ENCODE results near the gene CNGA2. TPM values are rescaled to one million over a fixed set of nuclear protein-coding genes. Genes with fewer than 3 reads are reported as not detected.

CNGA2 gene
- total and polyA plus RNA-seq, 2 donors (not counting 3 experiments of a cell fraction or from before 2014, with no cell fraction given): not detected

GRCh38 chrX:151736685-151737084 lies 2.1 kb downstream of the CNGA2 start:
- H3K9me3 ChIP-seq (replicated peaks; ENCODE audit: control insufficient read depth, insufficient read depth, low read length): no peaks in the 10 kb centered on the region
- dilution Hi-C loops (cut with MboI; ENCODE audit: extremely low pct_ligation_motif_present, low sequenced_read_pairs): no loop called here
- no peaks in the 10 kb centered on the region for H3K9me1 ChIP-seq (replicated peaks; ENCODE audit: control insufficient read depth, extremely low read depth, insufficient read depth, low read length)
- DNase-seq (ENCODE audit: low read depth, low spot score): no peak
- no peaks in the 10 kb centered on the region for H3K4me1 ChIP-seq (ENCODE audit: control insufficient read depth, extremely low read depth, insufficient read depth, low read length)
- H3K27me3 ChIP-seq (ENCODE audit: control insufficient read depth in 2 of 2, insufficient read depth in 2 of 2, low read length in 2 of 2): no peaks in the 10 kb centered on the region
- no peak overlapping the region for H3K4me3 ChIP-seq (replicated peaks in 1 of 3; ENCODE audit: insufficient read depth in 1 of 3, low read depth in 1 of 3, low read length in 3 of 3)
- ChIA-PET CTCF (no interaction called here), POLR2A (no interaction called here)
- FAIRE-seq: no peak
- H3K9ac ChIP-seq (replicated peaks; ENCODE audit: extremely low read depth, insufficient read depth, low read length): no peak overlapping the region
- no peaks in the 10 kb centered on the region for H4K20me1 ChIP-seq (replicated peaks; ENCODE audit: control insufficient read depth, extremely low read depth, insufficient read depth, low read length)
- no peak overlapping the region for H3K27ac ChIP-seq (ENCODE audit: insufficient read depth, low read depth, low read length)
- H2AFZ ChIP-seq (ENCODE audit: low read depth, low read length): no peak overlapping the region
- no peaks in the 10 kb centered on the region for H3K36me3 ChIP-seq (ENCODE audit: control insufficient read depth in 2 of 2, extremely low read depth in 1 of 2, insufficient read depth in 2 of 2, low read length in 2 of 2)
- H3K79me2 ChIP-seq (ENCODE audit: control insufficient read depth, insufficient read depth, low read length): no peaks in the 10 kb centered on the region
- no peak overlapping the region for H3K4me2 ChIP-seq (ENCODE audit: insufficient read depth, low read length)
- no peak for TF ChIP-seq FOS (IDR thresholded peaks at IDR 0.05; ENCODE audit: borderline replicate concordance, insufficient read depth, low read length)
- TF ChIP-seq CTCF (IDR thresholded peaks at IDR 0.05; ENCODE audit: extremely low read depth in 1 of 2, insufficient read depth in 1 of 2, low read depth in 1 of 2, low read length in 2 of 2): no peak
- no peak for TF ChIP-seq EZH2 (IDR thresholded peaks at IDR 0.05; ENCODE audit: borderline replicate concordance, low read depth, low read length, severe bottlenecking)
- no peak for TF ChIP-seq JUN (IDR thresholded peaks at IDR 0.05; ENCODE audit: borderline replicate concordance, insufficient read depth, insufficient read length, low read depth)
- TF ChIP-seq GATA2 (IDR thresholded peaks at IDR 0.05; ENCODE audit: insufficient read depth, insufficient read length, low read depth, low read length): no peak
- TF ChIP-seq POLR2AphosphoS5 (IDR thresholded peaks at IDR 0.05; ENCODE audit: insufficient read depth, low read depth, low read length): no peak
- no peak for TF ChIP-seq MYC (IDR thresholded peaks at IDR 0.05; ENCODE audit: low read depth, low read length)
- intact Hi-C loops (cut with micrococcal nuclease): no loop called here
- no TSS peak for BruUV-seq (replicated peaks)
